Osteoblast (primary cell): Measurements from ENCODE around the gene SMCR8. TPM values are rescaled to one million over a fixed set of nuclear protein-coding genes. Genes with fewer than 3 reads are reported as not detected.

Experiments
- DNase-seq: peaks from one replicate; pipeline ENCODE4 v3.0.0; 2011; ENCODE audit warnings: low spot score, mixed read lengths; ENCODE audit not compliant: insufficient read length; ENCODE audit errors: missing footprints
- H2AFZ ChIP-seq: 2 replicates; pipeline ENCODE4 v1.6.0; 2011; ENCODE audit warnings: mild to moderate bottlenecking, low read length
- H3K27ac ChIP-seq: 2 replicates; pipeline ENCODE4 v1.5.1; 2011; ENCODE audit warnings: mild to moderate bottlenecking, low read depth, low read length, moderate library complexity
- H3K27me3 ChIP-seq: 2 replicates; pipeline ENCODE4 v1.6.0; 2012; ENCODE audit warnings: mild to moderate bottlenecking, control low read depth, inconsistent platforms, low read length, moderate library complexity; ENCODE audit not compliant: insufficient read depth
- H3K36me3 ChIP-seq: 2 replicates; pipeline ENCODE4 v1.5.1; 2011; ENCODE audit warnings: mild to moderate bottlenecking, low read length, control low read depth, moderate library complexity; ENCODE audit not compliant: insufficient read depth
- H3K4me1 ChIP-seq: 2 replicates; pipeline ENCODE4 v1.5.1; 2011; ENCODE audit warnings: mild to moderate bottlenecking, low read length, control low read depth, moderate library complexity; ENCODE audit not compliant: insufficient read depth
- H3K4me2 ChIP-seq: 2 replicates; pipeline ENCODE4 v1.6.0; 2011; ENCODE audit warnings: mild to moderate bottlenecking, low read length; ENCODE audit not compliant: insufficient read depth
- H3K4me3 ChIP-seq: fragments of 200-600 bp; sonication (generic); 3 replicates; pipeline ENCODE4 v1.5.1; 2012; ENCODE audit warnings: mild to moderate bottlenecking, low read length, inconsistent platforms; ENCODE audit not compliant: insufficient read depth
- H3K79me2 ChIP-seq: 2 replicates; pipeline ENCODE4 v1.6.0; 2012; ENCODE audit warnings: mild to moderate bottlenecking, low read length, control low read depth, inconsistent platforms; ENCODE audit not compliant: insufficient read depth
- H3K9me3 ChIP-seq: 2 replicates; pipeline ENCODE4 v1.5.1; 2011; ENCODE audit warnings: low read depth, low read length, control low read depth
- H4K20me1 ChIP-seq: 2 replicates; pipeline ENCODE4 v1.6.0; 2012; ENCODE audit warnings: mild to moderate bottlenecking, low read length, control low read depth; ENCODE audit not compliant: insufficient read depth
- CTCF ChIP-seq: IDR thresholded peaks from 2 replicates; pipeline ENCODE4 v1.5.1; 2011; ENCODE audit warnings: mild to moderate bottlenecking, low read depth, low read length, moderate library complexity; ENCODE audit errors: extremely low read depth
- total RNA-seq: library from RNA; depleted of rRNA; stranded (reverse); fragments of >200 nt; gene quantifications from 2 replicates; pipeline ENCODE4 v1.2.3, GENCODE V29; 2012

The SMCR8 gene
- total RNA-seq, 1 donor: 22.1 TPM

GRCh38 chr17:18361837-18362697, 47.0 kb downstream of the SMCR8 start:
- no peak for DNase-seq
- peak overlapping the region; percentile 81 for H3K4me2 ChIP-seq
- H3K27ac ChIP-seq: no peak overlapping the region

GRCh38 chr17:18362698-18363100, 47.6 kb downstream of the SMCR8 start:
- peaks cover 11% of the 10 kb centered on the region for H3K79me2 ChIP-seq
- peak overlapping the region; percentile 83 for H3K4me3 ChIP-seq
- peak overlapping the region; percentile 81 for H3K4me2 ChIP-seq
- no peaks in the 10 kb centered on the region for H3K9me3 ChIP-seq
- TF ChIP-seq CTCF: no peak
- no peaks in the 10 kb centered on the region for H3K27me3 ChIP-seq
- peak overlapping the region; percentile 39 for H3K27ac ChIP-seq
- H2AFZ ChIP-seq: peak overlapping the region; percentile 87
- H3K36me3 ChIP-seq: no peaks in the 10 kb centered on the region
- H3K4me1 ChIP-seq: peaks cover 4% of the 10 kb centered on the region
- peak; percentile 81 for DNase-seq
- H4K20me1 ChIP-seq: no peaks in the 10 kb centered on the region

More at GRCh38 chr17:18361837-18362697, 47.0 kb downstream of the SMCR8 start:
- H3K9me3 ChIP-seq: no peaks in the 10 kb centered on the region
- no peaks in the 10 kb centered on the region for H3K36me3 ChIP-seq
- peak overlapping the region; percentile 87 for H2AFZ ChIP-seq
- peaks cover 9% of the 10 kb centered on the region for H3K4me1 ChIP-seq
- H4K20me1 ChIP-seq: no peaks in the 10 kb centered on the region
- TF ChIP-seq CTCF: no peak
- H3K27me3 ChIP-seq: no peaks in the 10 kb centered on the region
- peak overlapping the region; percentile 83 for H3K4me3 ChIP-seq
- H3K79me2 ChIP-seq: peaks cover 11% of the 10 kb centered on the region

GRCh38 chr17:18363101-18364049, 48.3 kb downstream of the SMCR8 start, which contains the start of gene SHMT1:
TSS of gene SHMT1 (minus strand) at chr17:18363550. CDS start at chr17:18355981, 7,569 bp downstream.
- no peak for TF ChIP-seq CTCF
- Histone ChIP-seq H3K27me3 (no peaks in the 10 kb centered on the region), H3K27ac (peak within 1 kb of the TSS; percentile 39), H3K36me3 (no peaks in the 10 kb centered on the region), H3K79me2 (peaks cover 11% of the 10 kb centered on the region), H3K4me1 (peaks cover 4% of the 10 kb centered on the region), H3K9me3 (no peaks in the 10 kb centered on the region), H3K4me3 (peak within 1 kb of the TSS; percentile 83), H4K20me1 (no peaks in the 10 kb centered on the region), H3K4me2 (peak within 1 kb of the TSS; percentile 81), H2AFZ (peak within 1 kb of the TSS; percentile 87)
- DNase-seq: peak; percentile 99
